HG02840 (cell line): ENCODE data around the gene CYP4Z1.
"Not testable (repeated sequence)": the region's sequence is repeated elsewhere in the genome, so short reads cannot be mapped to it uniquely, and the experiment has no call there.

ENCODE experiments used
- ATAC-seq: cut with Tn5 transposase; IDR thresholded peaks from one replicate; pipeline ENCODE4 v1.9.1; 2021; ENCODE audit warnings: mild to moderate bottlenecking, moderate library complexity, moderate number of reproducible peaks; ENCODE audit not compliant: unreplicated experiment, low FRiP score

The CYP4Z1 gene

DNA sequence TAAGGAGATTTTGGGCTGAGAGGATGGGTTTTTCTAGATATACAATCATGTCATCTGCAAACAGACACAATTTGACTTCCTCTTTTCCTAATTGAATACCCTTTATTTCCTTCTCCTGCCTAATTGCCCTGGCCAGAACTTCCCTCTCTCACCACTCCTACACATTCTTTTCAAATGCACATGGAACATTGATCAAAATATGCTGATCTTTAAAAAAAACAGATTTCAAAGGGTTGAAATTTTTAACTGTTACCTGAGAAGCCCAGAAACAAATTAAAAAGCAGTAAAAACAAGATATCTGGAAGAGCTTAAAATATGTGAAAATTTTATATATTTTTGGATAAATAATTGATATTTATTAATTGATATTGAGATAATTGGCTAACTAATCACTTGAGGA is 57.8 kb downstream of the CYP4Z1 start:
- not testable (repeated sequence) for ATAC-seq

DNA sequence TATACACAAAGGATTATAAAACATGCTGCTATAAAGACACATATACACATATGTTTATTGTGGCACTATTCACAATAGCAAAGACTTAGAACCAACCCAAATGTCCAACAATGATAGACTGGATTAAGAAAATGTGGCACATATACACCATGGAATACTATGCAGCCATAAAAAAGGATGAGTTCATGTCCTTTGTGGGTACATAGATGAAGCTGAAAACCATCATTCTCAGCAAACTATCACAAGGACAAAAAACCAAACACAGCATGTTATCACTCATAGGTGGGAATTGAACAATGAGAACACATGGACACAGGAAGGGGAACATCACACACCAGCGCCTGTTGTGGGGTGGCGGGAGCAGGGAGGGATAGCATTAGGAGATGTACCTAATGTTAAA is 60.0 kb downstream of the CYP4Z1 start:
- ATAC-seq = not testable (repeated sequence)

DNA sequence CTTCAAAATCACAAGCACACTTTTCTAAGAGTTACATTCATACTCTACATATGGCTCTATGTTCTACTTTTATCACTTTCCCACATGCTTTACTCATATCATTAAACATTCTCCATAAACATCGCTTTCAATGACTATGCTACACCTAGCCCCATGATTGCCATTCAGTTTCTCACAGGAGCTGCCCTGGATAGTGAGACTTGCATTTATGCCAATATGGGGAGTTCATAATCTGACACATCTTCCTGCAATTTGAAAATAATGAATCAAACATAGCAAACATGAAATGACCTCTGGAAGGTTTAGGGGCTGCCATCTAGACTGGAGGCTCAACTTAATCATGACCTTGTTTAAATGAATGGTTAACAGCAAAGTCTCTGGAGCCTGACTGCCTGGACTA is 61.2 kb downstream of the CYP4Z1 start:
- ATAC-seq = no peak

DNA sequence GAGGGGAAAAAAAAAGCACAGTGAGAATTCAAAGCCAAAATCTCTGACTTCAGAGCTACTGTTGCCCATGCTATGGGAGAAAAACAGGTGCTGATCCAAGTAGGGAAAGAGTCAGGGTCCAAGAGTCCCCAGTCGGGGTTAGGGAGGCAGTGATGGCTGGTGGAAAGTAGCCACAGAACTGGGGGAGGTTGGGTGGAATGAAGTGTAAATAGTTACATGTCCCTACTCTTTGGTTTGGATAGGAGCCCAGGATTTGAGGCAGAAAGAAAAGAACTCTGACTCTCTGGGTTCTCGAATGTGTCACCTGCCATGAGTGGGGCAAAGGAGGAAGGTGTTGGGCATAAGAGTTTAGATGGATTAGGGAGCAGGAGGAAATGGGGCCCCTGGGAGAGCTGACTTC is 61.8 kb downstream of the CYP4Z1 start:
- ATAC-seq = not testable (repeated sequence)

DNA sequence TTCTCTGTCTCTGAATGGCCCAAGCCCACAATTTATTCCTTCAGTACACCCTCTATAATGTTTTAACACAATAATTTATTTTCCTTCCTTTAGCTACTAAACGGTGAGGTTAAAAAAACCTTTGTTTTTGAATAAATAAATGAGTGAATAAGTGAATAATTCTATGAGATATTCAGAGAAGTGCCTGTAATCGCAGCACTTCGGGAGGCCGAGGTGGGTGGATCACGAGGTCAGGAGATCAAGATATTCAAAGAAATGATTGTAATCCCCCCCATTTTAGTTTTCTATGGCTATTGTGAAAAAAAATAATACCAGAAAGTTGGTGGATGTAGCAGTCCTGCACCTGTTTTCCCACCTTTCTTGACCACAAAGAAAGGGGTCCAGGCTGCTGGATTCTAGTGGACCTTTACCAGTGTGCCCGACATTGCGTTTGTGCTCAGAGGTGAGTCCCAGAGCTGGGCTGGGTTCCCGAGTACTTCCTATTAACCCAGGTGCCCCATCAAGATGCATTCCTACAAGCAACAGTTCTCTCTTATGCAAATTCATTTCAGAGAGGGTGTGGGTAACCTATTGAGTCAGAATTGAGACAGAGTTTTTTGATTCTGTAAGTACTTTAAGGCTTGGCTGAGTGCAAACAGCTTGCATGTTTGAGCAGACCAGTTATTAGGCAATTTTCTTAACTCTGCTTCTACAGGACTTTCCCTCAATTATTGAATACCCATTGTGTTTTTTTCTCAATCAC is 62.6 kb downstream of the CYP4Z1 start:
- ATAC-seq = not testable (repeated sequence)

DNA sequence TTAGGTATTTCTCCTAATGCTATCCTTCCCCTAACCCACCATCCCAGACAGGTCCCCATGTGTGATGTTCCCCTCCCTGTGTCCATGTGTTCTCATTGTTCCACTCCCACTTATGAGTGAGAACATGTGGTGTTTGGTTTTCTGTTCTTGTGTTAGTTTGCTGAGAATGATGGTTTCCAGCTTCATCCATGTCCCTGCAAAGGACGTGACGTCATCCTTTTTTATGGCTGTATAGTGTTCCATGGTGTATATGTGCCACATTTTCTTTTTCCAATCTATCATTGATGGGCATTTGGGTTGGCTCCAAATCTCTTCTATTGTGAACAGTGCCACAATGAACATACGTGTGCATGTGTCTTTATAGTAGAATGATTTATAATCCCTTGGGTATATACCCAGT is 65.6 kb downstream of the CYP4Z1 start:
- ATAC-seq = not testable (repeated sequence)

DNA sequence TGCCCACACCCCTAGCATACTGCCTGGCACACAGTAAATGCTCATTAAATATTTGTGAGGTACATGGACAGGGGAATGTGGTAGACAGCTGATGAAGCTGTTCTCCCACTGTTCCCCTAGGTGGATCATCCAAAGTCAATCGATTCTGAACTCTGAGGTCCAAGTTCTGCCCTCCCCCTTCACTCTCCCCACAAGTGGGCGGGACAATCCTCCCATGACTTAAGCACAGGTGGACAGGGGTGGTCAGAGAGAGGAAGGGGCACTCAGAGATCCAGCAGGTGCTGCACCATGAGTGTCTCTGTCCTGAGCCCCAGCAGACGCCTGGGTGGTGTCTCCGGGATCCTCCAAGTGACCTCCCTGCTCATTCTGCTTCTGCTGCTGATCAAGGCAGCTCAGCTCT is 70.2 kb downstream of the CYP4Z1 start, which contains the start of gene CYP4A22:
CYP4A22 (plus strand) TSS at position 244 of the 400 bp plus-strand sequence; CDS start at position 289, 45 bp downstream.
- no peak for ATAC-seq

DNA sequence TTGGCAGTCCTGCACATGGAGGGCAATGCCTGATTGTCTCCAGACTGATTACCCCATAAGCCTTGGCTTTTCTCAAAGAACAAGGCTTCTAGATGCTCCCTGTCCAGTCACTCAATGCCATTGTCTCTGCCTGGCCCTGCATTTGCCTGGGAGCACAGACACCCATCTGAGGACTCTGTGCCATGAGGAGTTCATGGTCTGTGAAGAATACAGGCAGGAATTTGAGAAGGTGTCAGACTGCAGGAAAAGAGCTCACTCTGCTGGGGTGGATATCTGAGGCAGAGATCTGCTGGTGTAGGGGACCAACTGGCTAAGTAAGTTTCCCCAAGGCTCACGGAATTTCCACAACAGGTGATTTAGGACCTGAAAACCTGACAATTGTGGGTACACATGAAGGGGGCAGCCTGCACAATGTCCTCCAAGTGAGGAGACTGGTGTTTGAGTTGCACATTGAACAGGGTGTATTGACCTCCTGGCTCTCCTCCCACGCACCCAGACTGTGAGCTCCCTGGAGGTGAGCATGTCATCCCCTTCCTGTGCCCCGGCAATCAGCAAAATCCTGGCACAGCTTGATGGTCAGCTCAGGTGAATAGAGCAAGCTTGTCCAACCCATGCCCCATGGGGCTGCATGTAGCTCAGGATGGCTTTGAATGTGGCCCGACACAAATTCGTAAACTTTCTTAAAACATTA is 71.0 kb downstream of the CYP4Z1 start:
- ATAC-seq = no peak

DNA sequence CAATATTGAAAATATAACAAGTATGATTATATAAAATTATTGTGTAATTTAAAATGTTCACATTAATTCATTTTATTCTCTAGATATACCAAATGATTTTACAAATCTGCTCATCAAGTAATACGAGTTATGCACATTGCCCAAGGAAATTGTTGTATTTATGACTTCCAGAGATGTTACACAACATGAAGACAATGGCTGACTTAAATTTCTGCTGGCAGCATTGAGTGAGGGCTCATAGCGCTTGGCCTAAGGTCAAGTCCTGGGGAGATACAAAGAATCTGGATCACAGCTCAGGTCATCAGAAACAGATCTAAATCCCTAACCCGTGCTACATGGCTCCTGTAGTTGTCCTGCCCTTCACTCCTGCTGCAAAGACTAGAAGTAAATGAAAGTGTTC is 73.3 kb downstream of the CYP4Z1 start:
- not testable (repeated sequence) for ATAC-seq

DNA sequence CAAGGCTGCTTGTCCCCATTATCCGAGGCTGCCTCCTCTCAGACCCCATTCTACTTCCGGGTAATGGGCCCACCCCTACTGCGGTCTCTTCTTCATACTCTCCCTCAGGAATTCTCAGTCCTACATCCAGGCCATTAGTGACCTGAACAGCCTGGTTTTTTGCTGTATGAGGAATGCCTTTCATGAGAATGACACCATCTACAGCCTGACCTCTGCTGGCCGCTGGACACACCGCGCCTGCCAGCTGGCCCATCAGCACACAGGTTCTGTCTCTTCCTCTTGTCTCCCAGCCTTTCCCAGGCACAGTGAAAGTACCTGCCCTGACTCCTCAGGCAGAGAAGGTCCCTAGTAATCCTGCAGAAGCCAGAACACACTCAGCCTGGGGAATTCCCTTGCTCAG is 76.6 kb downstream of the CYP4Z1 start:
- not testable (repeated sequence) for ATAC-seq

DNA sequence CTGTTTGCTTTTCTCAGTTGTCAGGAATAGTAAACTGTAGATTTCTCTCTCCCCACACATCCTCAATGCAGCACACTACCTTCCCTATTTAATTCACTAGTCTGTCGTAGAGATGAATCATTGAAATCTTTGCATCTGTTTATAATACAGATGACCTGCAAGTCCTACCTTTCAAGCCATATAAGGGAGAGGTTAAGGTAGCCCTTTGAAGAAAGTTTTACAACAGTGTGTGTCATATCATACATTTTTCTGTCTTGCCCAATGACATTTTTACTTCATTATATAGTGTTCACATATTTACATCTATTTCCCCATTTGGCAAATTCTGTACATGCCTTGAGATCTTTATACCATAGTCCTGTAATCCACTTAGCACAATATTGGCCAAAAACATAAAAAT is 79.5 kb downstream of the CYP4Z1 start:
- not testable (repeated sequence) for ATAC-seq

DNA sequence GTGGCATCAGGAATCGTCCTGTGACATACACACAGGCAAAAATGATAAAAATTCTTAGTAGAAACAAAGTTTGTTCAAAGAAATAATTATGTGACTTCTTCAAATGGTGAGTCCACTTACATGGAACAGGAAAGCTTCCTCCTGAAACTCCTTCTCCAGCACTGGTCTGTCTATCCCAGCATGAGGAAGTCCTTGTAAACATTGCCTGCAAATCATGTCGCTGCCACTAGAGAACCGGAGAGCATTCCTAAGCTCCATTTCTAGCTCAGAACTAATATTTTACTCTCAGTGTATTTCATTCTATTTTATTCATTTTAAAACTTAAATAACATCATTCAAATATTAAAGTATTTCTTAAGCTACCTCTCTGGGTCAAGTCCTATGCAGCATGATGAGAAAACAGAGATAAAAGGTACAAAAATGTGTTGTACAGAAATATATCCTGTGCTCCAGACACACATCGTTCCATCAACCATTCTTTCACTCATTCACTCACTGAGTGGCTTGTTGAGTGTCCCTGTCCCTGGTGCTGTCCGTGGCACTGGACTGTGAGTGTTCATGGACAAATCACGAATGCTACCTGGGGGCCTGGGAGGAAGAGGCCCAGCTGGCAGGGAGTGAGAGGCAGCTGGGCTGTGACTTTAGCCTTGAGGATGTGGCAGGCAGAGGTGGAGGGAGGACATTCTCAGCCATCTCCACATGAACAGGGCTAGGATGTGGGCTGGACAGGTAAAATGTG is 80.2 kb downstream of the CYP4Z1 start:
- ATAC-seq = no peak

DNA sequence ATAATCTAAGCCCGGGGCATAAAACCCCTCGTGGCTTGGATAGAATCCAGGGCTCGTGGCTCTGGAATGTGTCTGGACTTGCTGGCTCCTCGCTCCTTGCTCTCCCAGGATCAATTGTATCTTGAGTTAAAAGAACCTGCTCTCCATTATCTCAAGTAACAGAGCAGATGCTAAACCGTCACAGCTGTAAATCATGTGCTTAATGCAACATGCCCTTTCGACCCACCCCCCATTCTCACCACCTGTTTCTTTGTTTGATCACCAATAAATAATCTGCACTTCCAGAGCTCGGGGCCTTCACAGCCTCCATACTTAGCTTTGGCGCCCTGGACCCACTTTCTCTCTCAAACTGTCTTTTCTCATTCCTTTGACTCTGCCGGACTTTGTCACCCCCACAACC is 82.1 kb downstream of the CYP4Z1 start:
- ATAC-seq = not testable (repeated sequence)

DNA sequence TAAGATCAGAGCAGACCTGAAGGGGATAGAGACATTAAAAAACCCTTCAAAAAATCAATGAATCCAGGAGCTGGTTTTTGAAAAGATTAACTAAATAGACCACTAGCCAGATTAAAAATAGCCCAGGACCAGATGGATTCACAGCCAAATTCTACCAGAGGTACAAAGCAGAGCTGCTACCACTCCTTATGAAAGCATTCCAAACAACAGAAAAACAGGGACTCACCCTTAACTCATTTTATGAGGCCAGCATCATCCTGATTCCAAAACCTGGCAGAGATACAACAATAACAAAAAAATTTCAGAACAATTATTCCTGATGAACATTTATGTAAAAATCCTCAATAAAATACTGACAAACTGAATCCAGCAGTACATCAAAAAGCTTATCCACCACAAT is 89.4 kb downstream of the CYP4Z1 start:
- ATAC-seq = not testable (repeated sequence)

DNA sequence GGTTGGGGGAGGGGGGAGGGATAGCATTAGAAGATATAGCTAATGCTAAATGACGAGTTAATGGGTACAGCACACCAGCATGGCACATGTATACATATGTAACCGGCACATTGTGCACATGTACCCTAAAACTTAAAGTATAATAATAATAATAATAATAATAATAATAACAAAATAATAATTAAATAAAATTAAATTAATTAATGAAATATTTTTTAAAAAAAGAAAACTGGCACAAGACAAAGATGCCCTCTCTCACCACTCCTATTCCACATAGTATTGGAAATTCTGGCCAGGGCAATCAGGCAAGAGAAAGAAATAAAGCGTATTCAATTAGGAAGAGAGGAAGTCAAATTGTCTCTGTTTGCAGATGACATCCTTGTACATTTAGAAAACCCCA is 90.9 kb downstream of the CYP4Z1 start:
- ATAC-seq = not testable (repeated sequence)

DNA sequence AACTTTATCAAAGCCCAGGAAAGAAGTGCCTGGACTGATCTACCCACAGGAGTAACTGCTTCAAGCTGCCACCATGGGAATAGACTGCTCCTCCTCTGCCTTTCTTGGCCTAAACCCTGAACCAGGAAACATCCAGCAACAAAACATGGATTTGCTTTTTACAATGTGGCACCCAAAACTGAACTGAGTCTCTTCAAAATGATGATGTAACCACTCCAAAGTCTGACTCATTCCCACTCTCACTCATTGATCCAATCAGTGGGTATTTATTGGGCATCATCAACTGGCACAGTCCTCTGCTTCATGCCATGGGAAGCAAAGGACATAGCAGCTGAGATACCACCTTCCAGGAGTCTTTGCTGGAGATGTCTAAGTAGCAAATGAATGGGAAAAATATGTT is 93.7 kb downstream of the CYP4Z1 start:
- no peak for ATAC-seq

DNA sequence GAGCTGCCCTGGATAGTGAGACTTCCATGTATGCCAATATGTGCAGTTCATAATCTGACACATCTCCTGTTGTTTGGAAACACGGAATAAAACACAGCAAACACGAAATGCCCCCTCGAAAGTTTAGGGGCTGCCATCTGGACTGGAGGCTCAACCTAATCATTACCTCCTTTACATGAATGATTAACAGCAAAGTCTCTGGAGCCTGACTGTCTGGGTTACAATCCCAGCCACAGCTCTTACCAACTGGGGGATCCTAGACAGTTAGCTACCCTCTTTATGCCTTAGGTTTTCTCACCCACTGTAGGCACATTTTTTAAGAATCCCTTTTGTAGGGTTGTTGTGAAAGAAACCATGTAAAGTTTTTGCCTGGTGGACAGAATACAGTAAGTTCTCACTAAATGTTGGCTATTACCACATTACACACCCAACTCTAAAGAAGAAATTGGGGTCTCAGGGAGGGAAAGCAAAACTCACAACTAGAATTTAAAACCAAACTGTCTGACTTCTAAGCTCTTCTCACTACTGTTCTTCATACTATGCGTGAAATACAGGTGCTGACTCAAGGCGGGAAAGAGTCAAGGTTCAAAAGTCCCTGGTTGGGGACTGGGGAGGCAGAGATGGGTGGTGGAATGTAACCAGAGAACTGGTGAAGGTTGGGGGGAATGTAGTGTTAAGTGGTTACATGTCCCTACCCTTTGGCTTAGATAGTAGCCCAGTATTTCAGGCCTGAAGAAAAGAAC is 94.4 kb downstream of the CYP4Z1 start:
- no peak for ATAC-seq

DNA sequence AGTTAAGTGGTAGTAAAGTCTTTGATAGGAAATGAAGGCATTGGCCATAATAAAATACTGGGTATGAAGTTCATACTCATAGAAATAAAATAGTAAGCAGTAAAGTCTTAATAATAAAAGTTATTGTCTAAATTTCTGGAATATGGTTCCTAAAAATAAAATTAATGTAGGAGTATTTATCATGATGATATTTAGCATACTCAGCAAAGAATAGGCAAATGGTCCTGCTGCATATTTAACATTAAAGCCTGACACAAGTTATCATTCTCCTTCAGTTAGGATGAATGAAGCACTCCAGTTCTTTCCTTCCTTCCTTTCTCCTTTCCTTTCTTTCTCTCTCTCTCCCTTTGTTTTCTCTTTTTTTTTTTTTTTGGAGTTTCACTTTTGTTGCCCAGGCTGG is 97.5 kb downstream of the CYP4Z1 start:
- ATAC-seq = no peak
